ENCODE data around the gene KIAA0232.
"Not testable (repeated sequence)": the region's sequence is repeated elsewhere in the genome, so short reads cannot be mapped to it uniquely, and the experiment has no call there.

The KIAA0232 gene

DNA sequence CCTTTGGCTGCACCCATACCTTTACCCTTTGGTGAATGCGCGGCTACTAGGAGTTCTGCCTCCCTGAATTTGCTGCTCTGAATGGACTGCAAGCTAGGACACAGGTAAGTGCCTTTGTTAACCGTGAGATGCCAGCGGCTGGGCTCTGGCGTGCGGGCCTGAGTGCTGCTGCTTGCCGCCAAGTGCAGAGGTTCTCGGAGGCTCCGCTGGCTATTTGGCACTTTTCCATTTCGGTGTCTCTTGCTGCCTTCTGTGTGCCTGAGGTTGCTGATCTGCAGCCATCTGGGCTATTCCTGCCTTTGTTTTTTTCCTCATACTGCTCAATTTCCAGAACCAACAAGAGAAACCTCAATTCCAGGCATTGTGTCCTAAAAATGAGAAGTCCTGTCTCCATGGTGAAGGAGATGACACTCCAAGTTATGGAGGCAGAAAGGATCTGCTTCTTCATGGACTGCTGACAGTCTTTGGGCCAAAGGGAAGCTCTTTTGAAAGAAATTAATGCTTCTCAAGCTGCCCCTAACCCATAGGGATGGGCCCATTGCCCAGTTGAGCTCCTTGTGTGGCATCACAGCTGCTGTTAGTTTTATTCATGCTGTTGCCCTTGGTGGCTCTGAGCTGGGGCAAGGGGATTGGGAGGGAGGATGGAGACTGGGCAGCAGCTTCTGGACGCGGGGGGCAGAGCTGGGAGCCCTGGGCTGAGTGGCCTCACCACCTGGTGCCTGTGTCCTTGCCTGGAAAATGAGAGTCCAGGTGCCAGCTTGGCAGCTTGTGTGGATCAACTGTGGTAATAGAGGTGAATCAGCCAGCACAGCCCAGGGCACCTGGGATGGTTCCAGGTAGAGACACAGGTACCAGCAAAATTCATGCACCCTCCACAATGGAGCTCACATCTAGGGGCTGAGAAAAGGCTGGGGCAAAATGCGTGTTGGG, 123.3 kb downstream of the KIAA0232 start:
- DNase-seq, result peak; percentile 19

DNA sequence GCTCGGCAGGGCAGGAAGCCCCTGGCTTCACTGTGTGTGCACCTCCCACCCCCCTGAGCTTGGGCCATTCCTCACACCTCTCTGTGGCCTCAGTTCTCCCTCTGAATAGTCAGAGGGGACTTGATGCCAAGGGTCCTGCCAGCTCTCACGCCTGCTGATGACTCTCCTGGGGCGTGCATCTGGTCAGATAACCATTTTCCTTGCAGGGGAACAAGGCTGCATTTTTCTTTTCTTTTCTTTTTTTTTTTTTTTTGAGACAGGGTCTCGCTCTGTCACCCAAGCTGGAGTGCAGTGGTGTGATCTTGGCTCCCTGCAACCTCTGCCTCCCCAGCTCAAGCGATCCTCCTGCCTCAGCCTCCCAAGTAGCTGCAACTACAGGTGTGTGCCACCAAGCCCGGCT, 124.0 kb downstream of the KIAA0232 start:
- not testable (repeated sequence) for DNase-seq

DNA sequence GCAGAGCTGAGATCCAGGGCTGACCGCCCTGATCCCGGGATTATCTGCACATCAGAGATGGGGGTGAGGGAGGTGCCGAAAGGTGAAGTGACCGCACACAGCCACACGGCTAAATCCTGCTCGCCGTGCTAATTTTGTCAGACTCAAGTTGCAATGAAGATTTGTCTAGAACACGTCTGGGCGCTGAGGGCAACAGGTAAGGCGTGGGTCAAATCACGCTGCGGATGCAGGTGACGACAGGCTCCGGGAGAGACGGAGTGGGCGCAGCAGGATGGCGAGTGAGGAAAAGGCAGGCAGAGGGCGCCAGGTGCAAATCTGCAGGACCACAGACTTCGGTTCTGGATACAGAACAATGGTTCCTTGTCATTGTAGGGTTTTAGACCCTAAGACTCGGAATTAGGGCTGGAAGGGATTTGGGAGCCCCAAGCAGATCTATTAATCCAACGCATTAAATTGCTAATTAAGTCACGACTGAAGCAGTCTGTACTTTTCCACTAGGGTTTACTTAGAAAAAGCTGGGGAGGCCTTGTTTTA, 125.2 kb downstream of the KIAA0232 start:
- DNase-seq, result peak; percentile 53

DNA sequence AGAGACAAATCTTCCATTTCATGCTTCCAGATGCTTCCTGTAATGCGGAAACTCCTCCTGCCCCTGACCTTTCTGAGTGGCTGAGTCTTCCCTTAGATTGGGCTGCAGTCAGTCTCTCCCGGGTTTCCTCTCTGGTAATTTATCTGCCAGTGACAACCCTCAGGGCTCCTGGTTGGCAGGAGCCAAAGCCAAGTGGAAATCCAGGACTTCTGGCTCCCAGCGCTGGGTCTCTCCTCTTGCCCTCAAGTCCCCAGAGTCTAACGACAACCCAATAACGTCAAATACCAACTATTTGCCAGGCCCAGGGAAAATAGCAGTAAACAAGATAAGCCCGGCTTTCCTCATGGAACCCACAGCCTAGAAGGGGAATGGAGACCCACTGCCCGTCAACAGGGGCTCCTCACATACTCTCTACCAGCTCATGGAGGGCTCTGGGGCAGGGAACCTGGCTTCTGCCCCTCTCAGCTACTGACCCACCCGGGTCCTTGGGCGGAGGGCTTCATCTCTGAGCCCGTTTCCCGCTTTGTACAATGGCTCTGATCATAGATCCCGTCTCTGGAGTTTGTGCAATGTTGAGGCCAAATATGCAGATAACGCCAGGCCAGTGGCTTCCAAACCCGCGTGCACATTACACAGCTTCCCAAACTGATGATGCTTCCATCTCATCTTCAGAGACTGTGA, 126.0 kb downstream of the KIAA0232 start:
- DNase-seq, result no peak

DNA sequence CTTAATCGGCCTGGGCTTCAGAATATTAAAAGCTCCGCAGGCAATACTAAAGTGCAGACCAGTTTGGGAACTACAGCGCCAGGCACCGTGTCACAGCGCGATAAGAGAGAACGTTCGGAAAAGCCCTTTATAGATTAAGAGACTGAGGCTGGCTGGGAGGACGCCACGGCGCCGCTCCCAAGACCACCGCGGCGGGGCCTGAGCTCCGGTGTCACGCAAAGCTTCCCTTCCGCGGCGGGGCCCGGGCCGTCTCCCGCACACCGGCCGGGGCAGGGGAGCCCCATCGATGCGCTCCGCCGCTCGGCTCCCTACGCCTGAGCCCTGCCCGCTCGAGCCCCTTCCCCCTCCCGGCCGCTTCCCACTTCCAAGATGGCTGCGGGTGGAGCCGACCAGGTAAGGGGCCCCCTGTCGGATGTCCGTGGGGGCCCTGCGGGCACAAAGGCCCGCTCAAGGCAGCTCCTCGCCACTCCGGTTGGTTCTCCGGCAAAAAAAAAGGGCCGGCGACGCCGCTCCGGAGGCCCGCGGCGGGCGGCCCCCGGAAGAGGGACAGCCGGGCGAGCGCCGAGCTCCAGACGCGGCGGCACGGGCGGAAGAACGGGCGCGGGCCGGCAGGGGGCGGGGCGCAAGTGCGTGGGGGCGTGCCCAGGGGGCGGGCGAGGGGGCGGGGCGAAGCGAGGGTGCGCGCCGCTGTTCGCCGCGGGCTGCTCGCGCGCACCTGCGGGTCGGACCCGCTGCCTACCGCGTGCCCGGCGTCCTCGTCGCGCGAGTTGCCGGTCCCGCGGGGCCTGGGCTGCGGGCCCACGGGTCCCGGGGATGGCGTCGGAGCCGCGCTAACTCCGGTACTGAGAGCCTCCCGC, 126.8 kb downstream of the KIAA0232 start, which contains the start of gene TBC1D14:
Gene TBC1D14, plus strand, starts transcription at position 714 of the 857 bp plus-strand sequence. CDS start 13,564 bp downstream, outside the sequence.
- DNase-seq, result peak; percentile 86

DNA sequence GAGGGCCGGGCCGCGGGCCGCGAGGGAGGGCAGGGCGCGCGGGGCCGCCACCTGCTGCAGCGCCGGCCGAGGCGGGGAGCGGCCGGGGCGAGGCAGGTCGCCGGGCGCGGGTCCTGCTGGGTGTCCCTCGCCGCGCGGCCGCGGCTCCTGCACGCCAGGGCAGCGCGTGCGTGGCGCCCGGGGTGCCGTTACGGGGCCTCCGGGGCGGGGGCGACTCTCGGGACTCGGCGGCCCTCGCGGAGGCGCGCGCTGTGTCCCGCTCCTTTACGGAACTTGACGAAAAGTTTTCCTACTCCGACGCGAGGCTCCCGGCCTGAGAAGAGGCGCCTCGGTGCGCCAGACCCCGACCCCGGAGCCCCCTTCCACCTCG, 127.4 kb downstream of the KIAA0232 start:
- DNase-seq, result peak; percentile 62

DNA sequence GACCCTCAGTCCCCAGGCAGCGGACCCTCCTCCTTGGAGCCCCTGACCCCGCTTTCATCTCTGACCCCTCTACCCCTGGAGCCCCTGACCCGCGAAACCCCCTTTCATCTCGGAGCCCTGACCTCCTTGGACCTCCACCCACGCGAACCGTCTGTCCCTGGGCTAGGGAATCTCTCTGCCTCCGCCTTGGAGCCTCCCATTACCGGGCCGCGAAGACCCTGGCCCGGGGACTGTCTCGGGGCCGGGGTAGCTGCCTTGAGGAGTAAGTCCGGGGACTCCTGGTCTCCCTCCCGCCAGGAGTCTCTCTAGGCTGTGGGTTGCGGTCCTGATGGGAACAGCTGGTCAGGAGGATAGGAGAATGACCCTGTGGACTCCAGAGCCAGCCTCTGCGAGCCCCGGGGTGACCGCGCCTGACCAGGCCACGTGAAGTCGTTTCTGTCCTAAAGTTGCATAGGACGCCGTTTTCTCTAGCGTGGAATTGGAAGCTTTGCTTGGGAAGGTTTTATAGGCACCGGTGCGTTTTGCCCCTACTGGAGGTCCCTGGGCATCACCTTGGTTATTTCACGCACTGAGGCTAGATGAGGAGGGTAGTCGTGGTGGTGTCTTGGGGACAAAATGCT, 127.9 kb downstream of the KIAA0232 start:
- DNase-seq, result no peak

DNA sequence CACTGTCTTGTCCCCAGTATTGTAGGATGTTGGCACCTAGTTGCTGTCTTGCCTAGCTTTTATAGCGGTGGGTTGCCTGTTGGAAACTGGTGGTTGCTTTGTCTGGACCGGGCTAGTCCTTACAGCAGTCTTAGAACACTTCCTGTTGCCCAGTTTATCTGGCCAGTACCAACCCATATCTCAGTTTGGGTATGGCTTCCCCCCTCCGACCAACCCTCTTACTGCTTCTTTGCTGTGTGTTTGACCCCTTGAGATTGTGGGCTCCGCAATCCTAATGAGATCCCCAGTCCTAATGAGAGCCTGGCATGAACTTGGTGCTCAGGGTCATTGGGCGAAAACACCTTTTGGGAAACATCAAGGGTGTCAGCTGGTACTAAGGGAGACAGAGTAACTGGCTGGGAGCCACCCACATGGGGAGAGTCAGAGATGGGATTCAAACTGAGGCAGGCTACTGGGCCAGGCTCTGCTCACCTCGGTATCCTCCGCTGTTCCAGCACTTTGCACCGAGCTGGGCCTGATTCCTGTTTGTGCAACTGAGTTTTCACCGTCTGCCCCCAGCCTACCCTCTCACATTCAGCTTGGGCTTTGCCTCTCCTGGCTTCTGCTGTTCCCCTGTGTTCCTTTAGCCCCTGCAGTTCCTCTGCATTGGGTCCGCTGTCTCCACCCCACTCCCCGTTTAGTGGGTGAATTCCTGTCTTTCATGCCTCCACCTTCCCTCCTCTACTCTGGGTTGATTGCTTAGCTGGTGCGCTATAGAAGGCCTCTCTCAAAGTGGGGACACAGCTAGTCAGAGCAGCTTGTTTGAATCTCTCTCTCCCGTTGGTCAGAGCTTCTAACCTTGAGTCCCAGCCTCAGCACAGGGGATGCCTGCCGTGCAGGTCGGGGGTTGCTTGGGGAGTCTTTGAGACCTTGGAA, 128.7 kb downstream of the KIAA0232 start:
- DNase-seq, result no peak

DNA sequence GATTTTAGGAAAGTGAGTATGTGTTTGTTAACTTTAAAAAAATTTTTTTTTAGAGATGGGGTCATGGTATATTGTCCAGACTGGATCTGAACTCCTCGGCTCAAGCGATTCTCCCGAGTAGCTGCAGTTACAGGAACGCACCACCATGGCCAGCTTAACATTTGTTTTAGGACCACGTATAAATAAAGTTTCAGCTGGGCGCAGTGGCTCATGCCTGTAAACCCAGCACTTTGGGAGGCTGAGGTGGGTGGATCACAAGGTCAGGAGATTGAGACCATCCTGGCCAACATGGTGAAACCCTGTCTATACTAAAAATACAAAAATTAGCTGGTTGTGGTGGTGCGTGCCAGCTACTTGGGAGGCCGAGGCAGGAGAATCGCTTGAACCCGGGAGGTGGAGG, 129.4 kb downstream of the KIAA0232 start:
- not testable (repeated sequence) for DNase-seq

DNA sequence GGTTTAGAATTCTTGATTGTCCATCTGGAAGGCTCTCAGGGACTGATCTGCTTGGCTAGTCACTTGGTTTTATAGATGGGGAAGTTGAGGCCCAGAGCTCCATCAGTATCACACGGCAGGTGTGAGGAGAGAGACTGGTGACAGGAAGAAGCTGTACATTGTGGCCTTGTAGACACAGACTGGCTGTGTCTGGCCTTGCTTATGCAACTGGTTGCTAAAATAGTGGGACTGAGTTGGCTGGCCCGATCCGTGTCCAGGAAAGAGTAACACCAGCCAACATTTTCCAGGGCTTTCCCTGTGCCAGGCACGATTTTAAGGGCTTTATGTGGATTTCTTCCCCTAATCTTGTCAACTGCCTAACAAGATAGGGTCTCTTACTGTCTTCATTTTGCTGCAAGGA, 129.9 kb downstream of the KIAA0232 start:
- no peak for DNase-seq

DNA sequence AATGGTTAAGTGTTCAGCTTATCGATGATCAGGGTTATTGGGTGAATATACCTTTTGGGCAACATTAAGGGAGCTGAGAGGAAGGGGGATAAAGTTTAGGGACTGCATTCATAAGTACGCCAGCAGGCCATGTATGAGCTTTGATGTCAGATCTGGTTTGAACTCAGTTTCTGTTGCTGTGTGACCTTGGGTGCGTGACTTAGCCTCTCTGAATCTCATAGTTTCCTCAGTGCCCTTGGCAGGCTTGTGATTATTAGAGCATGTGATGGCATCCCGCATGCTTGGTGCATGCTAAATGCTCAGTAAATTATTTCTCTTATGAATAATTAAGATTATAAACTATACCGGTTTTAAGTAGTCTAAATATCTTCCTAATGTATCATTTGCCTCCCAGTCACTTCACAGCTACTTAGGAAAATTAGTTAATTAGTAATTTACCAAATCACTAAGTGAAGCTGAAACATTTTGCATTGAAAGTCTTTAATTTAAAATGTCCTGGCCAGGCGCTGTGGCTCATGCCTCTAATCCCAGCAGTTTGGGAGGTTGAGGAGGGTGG, 130.9 kb downstream of the KIAA0232 start:
- DNase-seq, result no peak

DNA sequence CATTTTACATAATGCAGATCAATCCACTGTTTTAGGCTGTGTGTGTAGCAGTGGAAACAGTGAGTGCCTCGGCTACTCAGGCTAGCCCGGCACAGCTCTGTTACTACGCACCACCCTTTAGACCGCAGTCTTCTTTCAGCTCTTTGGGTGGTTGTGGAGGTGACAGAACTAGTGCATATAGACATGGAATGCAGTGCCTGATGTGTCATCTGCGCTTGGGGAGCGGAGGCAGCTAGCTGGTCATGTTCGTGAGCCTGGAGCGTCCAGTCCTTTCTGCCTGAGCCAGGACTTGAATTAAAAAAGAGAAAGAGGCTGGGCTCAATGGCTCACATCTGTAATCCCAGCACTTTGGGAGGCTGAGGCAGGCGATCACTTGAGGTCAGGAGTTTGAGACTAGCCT, 131.9 kb downstream of the KIAA0232 start:
- no peak for DNase-seq

DNA sequence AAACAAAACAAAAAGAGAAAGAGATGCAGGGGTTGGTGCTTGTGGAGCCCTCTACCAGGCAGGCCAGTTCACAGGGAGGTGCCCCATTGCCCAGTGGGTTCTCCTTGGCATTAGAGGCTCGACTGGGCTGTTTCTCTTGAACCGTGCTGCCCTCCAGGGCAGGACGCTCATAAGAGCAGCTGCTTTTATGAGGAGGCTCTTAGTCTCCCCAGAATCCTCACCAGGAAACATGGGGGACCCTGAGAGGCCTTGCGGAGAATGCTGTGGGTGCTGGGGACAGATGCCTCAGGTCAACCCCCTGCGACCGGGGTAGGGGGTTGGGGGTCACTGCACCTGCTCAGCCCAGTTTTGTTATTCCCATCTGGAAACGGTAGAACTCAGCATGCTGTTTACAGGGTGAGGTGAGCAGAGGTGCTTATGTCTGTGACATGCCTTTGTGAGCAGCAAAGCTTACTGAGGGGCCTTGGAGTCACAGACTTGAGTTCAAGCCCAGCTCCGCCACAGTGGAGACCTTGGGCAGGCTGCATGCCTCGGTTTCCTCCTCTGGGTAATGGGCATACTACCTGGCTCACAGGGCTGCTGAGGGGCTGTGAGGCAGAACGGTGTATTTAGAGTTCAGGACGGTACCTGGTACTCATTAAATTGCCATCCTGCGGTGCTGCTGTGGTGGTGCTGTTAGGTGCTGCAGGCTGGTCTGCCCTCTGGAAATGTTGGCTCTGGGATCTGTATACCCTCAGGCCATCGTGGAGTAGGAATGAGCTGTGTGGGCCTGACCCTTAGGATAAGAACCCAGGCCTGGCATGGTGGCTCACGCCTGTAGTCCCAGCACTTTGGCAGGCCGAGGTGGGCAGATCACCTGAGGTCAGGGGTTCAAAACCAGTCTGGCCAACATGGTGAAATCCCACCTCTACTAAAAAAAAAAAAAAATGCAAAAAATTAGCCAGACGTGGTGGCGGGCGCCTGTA, 132.8 kb downstream of the KIAA0232 start:
- peak; percentile 2 for DNase-seq

DNA sequence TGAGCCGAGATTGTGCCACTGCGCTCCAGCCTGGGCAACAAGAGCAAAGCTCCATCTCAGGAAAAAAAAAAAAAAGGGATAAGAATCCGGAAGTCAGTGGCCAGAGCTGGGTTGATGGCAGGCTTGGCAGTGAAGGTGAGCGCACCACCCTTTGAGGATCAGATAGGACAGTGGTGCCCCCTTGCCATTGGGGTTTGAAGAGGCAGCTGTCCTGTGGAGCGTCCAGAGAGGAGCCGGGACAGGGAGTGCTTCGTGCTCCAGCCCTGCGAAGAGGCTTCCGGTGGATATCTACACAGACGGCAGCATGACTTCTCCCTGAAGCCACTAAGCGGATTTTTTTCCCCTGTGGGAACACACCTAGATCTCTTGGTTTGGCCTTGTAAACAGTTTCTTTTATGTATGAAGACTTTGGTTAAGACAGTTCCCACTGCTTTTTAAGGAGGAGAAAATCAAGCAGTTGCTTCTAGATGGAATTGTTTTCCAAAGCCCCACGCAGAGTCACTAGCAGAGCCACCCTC, 133.6 kb downstream of the KIAA0232 start:
- DNase-seq, result no peak

DNA sequence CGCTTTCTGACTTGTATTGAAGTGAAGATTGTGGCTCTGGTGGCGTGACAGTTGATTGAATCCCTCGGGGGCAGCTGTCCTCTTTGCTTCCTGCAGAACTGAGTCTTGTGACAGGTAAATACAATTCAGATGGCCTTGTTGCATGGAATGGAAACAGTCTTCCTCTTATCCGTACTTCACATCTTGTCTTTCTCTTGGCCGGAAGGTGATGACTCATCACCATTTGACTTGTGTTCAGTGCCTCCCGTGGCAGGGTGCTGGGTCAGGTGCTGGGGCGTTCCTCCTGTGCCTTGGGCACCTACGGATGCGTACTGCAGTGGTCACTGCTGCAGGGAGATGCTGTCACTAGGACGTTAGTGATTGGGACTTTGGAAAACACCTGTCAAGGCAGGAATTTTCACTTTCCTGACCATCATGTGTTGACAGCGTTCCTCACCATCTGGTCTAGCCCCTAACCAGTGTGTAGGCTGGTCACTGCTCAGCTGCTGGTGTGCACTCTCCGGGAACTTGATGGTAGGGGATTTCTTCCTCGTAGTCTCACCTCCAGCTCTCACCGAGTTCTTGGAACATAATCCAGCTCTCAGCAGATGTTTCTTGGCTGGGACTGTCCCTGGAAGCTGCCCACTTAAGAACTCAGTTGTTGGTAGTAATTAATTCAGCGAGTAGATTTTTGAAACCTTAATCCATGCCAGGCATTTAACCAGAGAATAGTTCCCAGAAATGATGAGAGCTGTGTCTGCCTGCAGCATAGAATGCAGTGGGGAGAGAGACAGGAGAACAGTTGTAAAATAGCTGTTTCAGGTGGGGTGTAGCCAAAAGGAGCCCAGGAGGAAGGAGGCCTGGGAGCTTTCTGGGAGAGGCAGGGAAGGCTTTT, 134.3 kb downstream of the KIAA0232 start:
- peak; percentile 61 for DNase-seq

DNA sequence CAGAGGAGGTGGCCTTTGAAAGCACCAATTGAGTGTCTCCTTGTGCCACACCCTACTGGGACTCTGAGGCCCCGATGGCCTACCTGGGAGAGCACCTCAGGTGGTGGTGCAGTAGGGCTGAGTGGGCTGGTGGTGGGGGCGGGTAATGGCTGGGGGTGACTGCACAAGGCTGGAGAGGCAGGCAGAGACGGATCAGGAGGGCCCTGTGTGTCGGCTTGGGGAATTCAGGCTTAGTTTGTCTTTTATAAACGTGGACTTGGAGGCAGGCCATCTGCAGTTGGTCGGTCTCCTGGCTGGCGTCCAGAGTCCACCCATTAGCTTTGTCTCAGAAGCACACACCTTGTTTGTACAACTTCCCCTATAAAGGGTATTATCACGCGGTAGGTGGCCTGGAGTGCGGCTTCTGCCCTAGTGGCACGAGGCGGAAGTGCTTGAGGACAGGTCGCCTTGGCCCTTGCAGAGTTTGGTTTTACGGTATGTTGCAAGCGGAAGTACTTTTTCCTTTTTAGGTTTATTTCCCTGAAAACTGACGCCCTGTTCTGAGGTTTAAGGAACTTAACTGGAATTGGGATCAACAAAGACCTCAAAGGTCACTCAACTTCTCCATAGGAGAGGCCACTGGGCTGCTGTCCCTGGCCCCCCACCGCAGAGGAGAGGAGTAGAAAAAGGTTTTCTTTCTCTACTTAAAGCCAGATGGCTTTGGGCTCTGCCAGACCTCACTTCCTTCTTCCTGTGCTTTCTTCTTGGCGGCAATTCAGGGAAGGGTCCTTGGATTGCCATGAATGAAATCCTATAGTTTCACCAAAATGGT, 135.1 kb downstream of the KIAA0232 start:
- DNase-seq, result peak; percentile 96

DNA sequence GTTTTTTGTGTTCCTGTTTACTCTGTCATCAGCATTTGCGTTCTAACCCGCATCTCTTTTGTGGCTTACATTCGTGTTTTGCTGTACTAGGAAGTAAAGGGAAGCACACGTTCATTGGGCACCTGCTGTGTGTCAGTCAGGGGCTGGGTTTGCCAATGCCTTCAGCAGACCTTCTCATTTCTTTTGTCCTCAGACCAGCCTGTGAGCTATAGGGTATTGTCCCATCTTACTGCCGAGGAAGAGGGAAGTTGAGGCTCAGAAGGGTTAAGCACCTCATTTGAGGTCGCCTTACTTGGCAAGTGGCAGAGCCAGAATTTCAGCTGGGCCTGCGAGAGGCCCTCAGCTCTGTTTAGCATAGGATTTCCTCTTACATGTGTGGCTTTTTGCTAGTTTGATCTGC, 135.8 kb downstream of the KIAA0232 start:
- DNase-seq, result peak; percentile 71
